Smooth muscle cell (in vitro differentiated cells): ENCODE results near the gene DYNLT3. TPM values are rescaled to one million over a fixed set of nuclear protein-coding genes. Genes with fewer than 3 reads are reported as not detected.

Experiments
- DNase-seq: peaks from one replicate; lab custom pipeline; 2025; ENCODE audit not compliant: unreplicated experiment; lab: John Stamatoyannopoulos, UW
- H2AFZ ChIP-seq: fragments of 200-600 bp; sonication (generic); 2 replicates; pipeline ENCODE4 v1.6.0; 2016; ENCODE audit warnings: antibody characterized with exemption, low read depth, mild to moderate bottlenecking
- H3F3A ChIP-seq: fragments of 200-600 bp; sonication (generic); 2 replicates; pipeline ENCODE4 v1.6.0; 2017; ENCODE audit warnings: antibody characterized with exemption, low read depth
- H3K27ac ChIP-seq: fragments of 200-600 bp; sonication (generic); 2 replicates; pipeline ENCODE4 v1.5.1; 2016; ENCODE audit warnings: low read depth, mild to moderate bottlenecking
- H3K27me3 ChIP-seq: fragments of 200-600 bp; sonication (generic); 2 replicates; pipeline ENCODE4 v1.6.1; 2016; ENCODE audit warnings: low read depth, mild to moderate bottlenecking
- H3K36me3 ChIP-seq: fragments of 200-600 bp; sonication (generic); 2 replicates; pipeline ENCODE4 v1.5.1; 2016; ENCODE audit warnings: low read depth
- H3K4me1 ChIP-seq: fragments of 200-600 bp; sonication (generic); 2 replicates; pipeline ENCODE4 v1.5.1; 2016; ENCODE audit warnings: low read depth
- H3K4me2 ChIP-seq: fragments of 200-600 bp; sonication (generic); 2 replicates; pipeline ENCODE4 v1.6.0; 2016; ENCODE audit warnings: mild to moderate bottlenecking
- H3K4me3 ChIP-seq: fragments of 200-600 bp; sonication (generic); 2 replicates; pipeline ENCODE4 v1.5.1; 2016; ENCODE audit warnings: mild to moderate bottlenecking
- H3K79me2 ChIP-seq: fragments of 200-600 bp; sonication (generic); 2 replicates; pipeline ENCODE4 v1.6.0; 2016; ENCODE audit warnings: low read depth, mild to moderate bottlenecking
- H3K9ac ChIP-seq: fragments of 200-600 bp; sonication (generic); 2 replicates; pipeline ENCODE4 v1.6.0; 2016; ENCODE audit warnings: low read depth
- H3K9me3 ChIP-seq: fragments of 200-600 bp; sonication (generic); replicated peaks from 2 replicates; pipeline ENCODE4 v1.5.1; 2016; ENCODE audit warnings: low read depth
- H4K20me1 ChIP-seq: fragments of 200-600 bp; sonication (generic); 2 replicates; pipeline ENCODE4 v1.6.0; 2016; ENCODE audit warnings: low read depth
- WGBS: methylation state at CpG from one replicate; pipeline ENCODE4 v1.1.7; 2016; ENCODE audit warnings: low lambda C conversion rate; 5-methylcytosine and 5-hydroxymethylcytosine counted together
- polyA plus RNA-seq: library from polyadenylated mRNA; unstranded; fragments of >200 nt; fragmentation: Nextera tagmentation; extraction: Ambion mirVana; gene quantifications from 2 replicates; pipeline ENCODE4 v1.2.1, GENCODE V29; 2016
- total RNA-seq: library from RNA; depleted of rRNA; stranded (reverse); fragments of >200 nt; gene quantifications from 2 replicates; pipeline ENCODE4 v1.2.3, GENCODE V29; 2014
- TF ChIP-seq, protein P1 (sequence below): fragments of 200-600 bp; sonication (generic); IDR thresholded peaks from 2 replicates; pipeline ENCODE4 v1.5.1; 2017; ENCODE audit warnings: borderline replicate concordance, mild to moderate bottlenecking, antibody characterized with exemption; ENCODE audit not compliant: insufficient read depth, poor library complexity, severe bottlenecking

DYNLT3 gene
- total and polyA plus RNA-seq, 2 experiments from 2014 or later = 77.7 to 89.4 TPM

DNA sequence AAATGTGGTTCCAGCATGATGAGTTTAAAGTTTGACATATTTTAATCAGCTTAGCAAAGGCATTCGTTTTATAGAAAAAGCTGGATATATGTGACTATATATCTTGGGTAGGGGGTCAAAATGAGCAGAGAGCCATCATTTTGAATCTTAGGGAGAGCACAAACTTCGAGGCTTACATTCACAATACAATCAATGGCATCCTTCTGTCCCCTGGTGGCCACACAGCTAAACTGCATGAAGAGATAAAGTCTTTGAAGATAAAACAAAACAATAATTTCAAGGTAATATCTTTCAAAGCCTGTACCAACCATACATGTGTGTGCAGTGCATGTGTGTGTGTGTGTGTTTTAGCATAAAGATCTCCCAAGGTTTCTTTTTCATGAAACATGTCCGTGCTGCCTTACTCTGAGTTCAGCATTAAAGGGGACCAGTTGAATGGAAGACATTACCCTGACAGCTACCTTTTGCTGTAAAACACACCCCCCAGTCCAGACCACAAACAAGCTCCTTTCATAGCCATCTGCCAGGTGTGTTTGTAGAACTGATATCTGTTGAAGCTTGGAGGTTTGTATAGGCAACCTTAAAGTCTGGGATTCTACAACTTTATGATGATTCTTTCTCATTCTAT lies 22.0 kb downstream of the DYNLT3 start:
- H3K9me3 ChIP-seq = no peaks in the 10 kb centered on the region
- no peak overlapping the region for H3K4me2 ChIP-seq
- no peak overlapping the region for H3K4me3 ChIP-seq
- no peaks in the 10 kb centered on the region for H3F3A ChIP-seq
- no peak overlapping the region for H2AFZ ChIP-seq
- DNase-seq = no peak
- no peaks in the 10 kb centered on the region for H3K4me1 ChIP-seq
- no peaks in the 10 kb centered on the region for H3K27me3 ChIP-seq
- H3K36me3 ChIP-seq = no peaks in the 10 kb centered on the region
- TF ChIP-seq, protein P1, sequence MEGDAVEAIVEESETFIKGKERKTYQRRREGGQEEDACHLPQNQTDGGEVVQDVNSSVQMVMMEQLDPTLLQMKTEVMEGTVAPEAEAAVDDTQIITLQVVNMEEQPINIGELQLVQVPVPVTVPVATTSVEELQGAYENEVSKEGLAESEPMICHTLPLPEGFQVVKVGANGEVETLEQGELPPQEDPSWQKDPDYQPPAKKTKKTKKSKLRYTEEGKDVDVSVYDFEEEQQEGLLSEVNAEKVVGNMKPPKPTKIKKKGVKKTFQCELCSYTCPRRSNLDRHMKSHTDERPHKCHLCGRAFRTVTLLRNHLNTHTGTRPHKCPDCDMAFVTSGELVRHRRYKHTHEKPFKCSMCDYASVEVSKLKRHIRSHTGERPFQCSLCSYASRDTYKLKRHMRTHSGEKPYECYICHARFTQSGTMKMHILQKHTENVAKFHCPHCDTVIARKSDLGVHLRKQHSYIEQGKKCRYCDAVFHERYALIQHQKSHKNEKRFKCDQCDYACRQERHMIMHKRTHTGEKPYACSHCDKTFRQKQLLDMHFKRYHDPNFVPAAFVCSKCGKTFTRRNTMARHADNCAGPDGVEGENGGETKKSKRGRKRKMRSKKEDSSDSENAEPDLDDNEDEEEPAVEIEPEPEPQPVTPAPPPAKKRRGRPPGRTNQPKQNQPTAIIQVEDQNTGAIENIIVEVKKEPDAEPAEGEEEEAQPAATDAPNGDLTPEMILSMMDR = peak; percentile 74
- H3K79me2 ChIP-seq = no peaks in the 10 kb centered on the region
- no peak overlapping the region for H3K27ac ChIP-seq
- H3K9ac ChIP-seq = no peak overlapping the region
- 5% methylated on average over 3 of the region's 3 CpGs for WGBS
- no peaks in the 10 kb centered on the region for H4K20me1 ChIP-seq

DNA sequence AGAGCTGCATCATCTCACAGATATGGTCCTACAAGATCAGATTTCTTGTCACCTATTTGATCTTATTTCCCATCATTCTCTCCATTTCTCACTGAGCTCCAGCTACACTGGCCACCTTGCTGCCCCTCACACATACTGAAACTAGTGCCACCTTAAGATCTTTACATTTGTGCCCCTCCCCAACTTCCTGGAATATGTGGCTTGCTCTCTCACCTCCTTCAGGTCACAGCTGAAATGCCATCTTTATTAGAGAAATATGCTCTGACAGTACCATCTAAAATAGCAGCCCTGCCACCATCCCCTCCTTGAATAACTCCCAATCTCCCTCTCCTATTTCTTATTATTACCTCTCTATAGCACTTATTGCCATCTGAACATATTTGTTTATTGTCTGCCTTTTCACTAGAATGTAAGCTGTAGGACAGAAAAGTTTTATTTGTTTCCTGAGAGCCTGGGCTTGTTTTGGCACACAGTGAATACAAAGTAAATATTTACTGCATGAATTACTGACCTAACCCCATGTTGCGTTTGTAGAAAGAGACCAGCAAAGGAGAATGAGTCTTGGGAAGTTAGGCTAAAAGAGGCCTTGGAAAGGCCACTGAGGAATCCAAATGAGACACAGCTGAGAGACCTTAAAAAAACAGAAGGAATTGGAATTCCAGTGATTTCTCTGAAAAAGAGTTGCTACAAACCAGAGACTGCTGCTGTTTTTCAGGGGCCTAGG lies 22.7 kb downstream of the DYNLT3 start:
- H3K4me2 ChIP-seq = no peak overlapping the region
- H3K4me3 ChIP-seq = no peak overlapping the region
- no peaks in the 10 kb centered on the region for H3K36me3 ChIP-seq
- no peaks in the 10 kb centered on the region for H3F3A ChIP-seq
- H3K27ac ChIP-seq = no peak overlapping the region
- 68% methylated on average over 1 of the region's 1 CpG for WGBS
- no peak for DNase-seq
- H3K79me2 ChIP-seq = no peaks in the 10 kb centered on the region
- no peak overlapping the region for H2AFZ ChIP-seq
- no peak overlapping the region for H3K9ac ChIP-seq
- no peaks in the 10 kb centered on the region for H3K4me1 ChIP-seq
- no peaks in the 10 kb centered on the region for H3K27me3 ChIP-seq
- no peaks in the 10 kb centered on the region for H3K9me3 ChIP-seq
- TF ChIP-seq, protein P1 = no peak
- no peaks in the 10 kb centered on the region for H4K20me1 ChIP-seq

DNA sequence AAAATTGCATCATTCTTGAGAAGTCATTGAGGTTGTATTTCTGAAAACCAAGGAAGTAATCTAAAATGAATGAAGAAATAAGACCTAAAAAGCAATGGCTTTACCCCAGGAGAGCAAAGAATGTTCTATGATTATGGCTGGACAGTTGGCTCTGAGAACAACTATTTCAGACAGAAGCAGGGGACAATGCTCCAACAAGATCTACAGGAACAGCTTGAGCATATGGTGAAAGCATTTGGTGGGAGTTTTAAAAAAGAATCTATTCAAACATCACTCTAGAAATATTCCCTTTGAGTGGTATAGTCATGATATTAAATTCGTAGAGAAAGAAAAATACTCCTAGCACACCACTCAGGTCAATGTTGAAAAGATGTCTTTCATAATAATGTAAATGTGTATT lies 26.7 kb downstream of the DYNLT3 start:
- Histone ChIP-seq H3K4me1 (no peaks in the 10 kb centered on the region), H3K79me2 (no peaks in the 10 kb centered on the region), H3K9me3 (no peaks in the 10 kb centered on the region), H3K4me3 (no peak overlapping the region), H3K27me3 (no peaks in the 10 kb centered on the region), H3K36me3 (no peaks in the 10 kb centered on the region), H3F3A (no peaks in the 10 kb centered on the region), H4K20me1 (no peaks in the 10 kb centered on the region), H3K27ac (no peak overlapping the region), H2AFZ (no peak overlapping the region), H3K4me2 (no peak overlapping the region), H3K9ac (no peak overlapping the region)
- TF ChIP-seq, protein P1 = no peak
- 79% methylated on average over 1 of the region's 1 CpG for WGBS
- no peak for DNase-seq

DNA sequence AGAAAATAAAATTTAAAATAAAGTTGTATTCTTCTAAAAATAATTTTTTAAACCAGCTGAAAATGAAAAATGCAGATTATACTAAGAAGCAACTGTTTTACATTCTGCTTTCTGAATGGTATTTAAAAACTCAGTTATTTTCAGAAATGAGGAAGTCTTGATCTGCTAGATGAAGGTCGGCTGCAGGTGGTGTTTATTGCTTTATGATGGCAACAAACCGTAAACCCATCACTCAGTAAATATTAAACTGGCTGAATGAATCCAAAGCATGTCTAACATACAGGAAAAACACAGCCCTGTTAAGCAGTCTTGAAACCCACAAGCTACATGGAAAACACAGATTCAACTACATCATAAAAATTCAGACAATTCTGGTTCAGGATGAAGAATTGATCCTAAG lies 29.3 kb downstream of the DYNLT3 start:
- Histone ChIP-seq H3K79me2 (no peaks in the 10 kb centered on the region), H3K4me3 (no peak overlapping the region), H3K4me1 (no peaks in the 10 kb centered on the region), H3K27me3 (no peaks in the 10 kb centered on the region), H4K20me1 (no peaks in the 10 kb centered on the region), H3K9me3 (peaks cover 3% of the 10 kb centered on the region), H2AFZ (no peak overlapping the region), H3K27ac (no peak overlapping the region), H3K9ac (no peak overlapping the region), H3K4me2 (no peak overlapping the region), H3K36me3 (no peaks in the 10 kb centered on the region), H3F3A (no peaks in the 10 kb centered on the region)
- TF ChIP-seq, protein P1 = no peak
- WGBS = 81% methylated on average over 2 of the region's 2 CpGs
- DNase-seq = no peak
